ENCODE results near the gene ENPEP. TPM values are rescaled to one million over a fixed set of nuclear protein-coding genes. Genes with fewer than 3 reads are reported as not detected.
"Not testable (repeated sequence)": the region's sequence is repeated elsewhere in the genome, so short reads cannot be mapped to it uniquely, and the experiment has no call there.

ENPEP gene
- total RNA-seq, 4 donors from 2014 or later: 7.5 to 30.3 (median 15.7) TPM

DNA sequence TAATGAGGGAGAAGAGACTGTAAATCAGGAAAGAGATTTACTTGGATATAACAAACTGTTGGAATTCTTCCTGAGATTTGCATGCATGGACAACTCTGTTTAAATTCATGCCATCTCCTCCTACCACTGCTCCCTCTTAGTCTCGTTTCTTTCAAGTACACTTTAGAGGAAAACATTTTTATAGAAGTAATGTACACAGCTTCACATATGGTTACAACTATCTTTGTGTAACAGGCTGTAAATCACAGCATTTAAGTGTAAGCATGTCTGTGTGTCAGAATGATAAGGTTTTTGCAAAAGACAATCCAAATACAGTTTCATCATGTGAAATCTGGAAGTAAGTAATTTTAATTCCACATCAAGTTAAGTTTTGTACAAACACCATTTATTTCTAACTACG lies 21.5 kb upstream of the ENPEP start:
- TF ChIP-seq, protein P1, sequence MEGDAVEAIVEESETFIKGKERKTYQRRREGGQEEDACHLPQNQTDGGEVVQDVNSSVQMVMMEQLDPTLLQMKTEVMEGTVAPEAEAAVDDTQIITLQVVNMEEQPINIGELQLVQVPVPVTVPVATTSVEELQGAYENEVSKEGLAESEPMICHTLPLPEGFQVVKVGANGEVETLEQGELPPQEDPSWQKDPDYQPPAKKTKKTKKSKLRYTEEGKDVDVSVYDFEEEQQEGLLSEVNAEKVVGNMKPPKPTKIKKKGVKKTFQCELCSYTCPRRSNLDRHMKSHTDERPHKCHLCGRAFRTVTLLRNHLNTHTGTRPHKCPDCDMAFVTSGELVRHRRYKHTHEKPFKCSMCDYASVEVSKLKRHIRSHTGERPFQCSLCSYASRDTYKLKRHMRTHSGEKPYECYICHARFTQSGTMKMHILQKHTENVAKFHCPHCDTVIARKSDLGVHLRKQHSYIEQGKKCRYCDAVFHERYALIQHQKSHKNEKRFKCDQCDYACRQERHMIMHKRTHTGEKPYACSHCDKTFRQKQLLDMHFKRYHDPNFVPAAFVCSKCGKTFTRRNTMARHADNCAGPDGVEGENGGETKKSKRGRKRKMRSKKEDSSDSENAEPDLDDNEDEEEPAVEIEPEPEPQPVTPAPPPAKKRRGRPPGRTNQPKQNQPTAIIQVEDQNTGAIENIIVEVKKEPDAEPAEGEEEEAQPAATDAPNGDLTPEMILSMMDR (IDR thresholded peaks at IDR 0.05): no peak
- ATAC-seq (ENCODE audit: low FRiP score) (no peak), DNase-seq (ENCODE audit: low spot score) (no peak)

DNA sequence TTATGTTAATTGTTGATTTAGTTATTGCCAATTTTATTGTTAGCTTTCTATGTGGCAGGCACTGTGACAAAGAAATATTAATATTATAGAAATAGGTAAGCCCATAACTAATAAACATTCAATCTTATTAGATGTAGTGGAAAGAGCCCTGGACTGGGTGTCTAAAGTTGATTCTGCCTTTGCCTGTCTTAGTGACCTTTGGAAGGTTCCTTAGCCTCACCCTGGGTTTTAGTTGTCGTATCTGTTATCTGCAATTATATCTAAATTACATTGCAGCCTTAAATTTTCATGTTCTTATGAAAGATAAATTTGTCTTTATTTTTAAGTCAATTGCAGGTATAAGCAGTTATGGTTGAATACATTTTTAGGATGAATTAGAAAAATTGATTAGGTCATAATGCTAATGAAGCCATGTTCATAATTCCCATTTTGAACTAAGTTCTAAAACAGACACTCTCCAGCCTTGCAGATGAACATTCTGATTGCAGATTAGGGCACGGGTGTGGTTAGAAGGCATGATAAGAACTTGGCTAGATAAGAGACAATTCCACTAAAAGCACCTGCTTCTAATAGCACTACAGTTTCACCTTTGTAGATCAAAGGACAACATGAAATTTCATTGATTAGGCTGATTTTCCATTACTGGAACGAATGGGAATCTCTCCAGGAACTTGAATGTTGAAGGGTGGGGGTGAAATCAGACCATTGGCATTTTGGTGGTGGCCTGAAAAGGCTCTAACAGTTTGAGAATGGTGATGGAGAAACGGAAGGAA lies 17.3 kb upstream of the ENPEP start:
- TF ChIP-seq, protein P1 (IDR thresholded peaks at IDR 0.05): no peak
- DNase-seq (ENCODE audit: low spot score) (no peak), ATAC-seq (ENCODE audit: low FRiP score) (no peak)

DNA sequence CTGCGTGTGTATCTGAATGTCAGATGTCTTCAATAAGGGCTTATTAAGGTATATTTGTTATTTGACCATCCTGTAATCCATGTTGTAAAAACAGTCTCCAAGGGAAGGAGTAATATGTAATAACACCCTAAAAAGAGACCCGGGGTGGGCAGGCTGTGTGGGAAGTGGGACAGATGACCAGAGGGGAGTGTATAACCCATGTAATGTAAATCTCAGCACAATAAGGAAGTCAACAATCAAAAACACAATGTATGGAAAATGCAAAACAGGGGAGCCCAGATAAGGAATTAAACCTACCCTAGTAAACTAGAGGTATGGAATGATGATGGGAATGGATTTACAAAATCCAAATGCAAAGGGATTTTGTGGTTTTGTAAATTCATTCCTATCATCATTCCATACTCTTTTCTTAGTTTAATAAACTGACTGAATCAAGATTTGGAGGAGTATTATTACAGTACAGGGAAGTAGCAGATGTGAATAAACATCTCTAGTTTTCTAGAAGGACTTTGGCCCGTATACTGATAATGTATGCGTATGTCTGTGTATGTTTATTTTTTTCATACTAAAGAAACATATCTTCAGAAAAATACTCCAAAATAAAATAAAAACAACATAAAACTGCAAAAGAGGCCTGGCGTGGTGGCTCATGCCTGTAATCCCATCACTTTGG lies 15.7 kb upstream of the ENPEP start:
- TF ChIP-seq, protein P1 (IDR thresholded peaks at IDR 0.05): no peak
- ATAC-seq (ENCODE audit: low FRiP score) (no peak), DNase-seq (ENCODE audit: low spot score) (no peak)

DNA sequence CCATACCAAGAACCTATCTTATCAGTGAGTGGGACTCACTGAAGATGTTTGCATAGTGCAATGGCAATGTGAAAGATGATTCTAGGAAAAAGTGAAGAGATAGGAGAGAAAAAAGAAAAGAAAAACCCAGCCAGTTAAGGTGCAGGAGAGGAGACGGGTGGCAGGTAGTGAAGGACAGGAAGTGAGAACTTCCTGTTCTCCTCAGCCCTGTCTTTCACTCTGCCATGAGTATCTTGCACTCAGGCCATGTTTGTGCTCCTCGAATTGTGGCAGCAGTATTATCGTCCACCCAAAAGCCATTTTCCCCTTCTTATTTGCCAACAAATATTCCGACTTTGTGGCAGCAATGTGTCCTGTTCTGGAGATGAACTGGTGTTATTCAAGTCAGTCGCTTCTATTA lies 8.6 kb upstream of the ENPEP start:
- DNase-seq (ENCODE audit: low spot score) (no peak), ATAC-seq (ENCODE audit: low FRiP score) (no peak)
- TF ChIP-seq, protein P1 (IDR thresholded peaks at IDR 0.05): no peak

DNA sequence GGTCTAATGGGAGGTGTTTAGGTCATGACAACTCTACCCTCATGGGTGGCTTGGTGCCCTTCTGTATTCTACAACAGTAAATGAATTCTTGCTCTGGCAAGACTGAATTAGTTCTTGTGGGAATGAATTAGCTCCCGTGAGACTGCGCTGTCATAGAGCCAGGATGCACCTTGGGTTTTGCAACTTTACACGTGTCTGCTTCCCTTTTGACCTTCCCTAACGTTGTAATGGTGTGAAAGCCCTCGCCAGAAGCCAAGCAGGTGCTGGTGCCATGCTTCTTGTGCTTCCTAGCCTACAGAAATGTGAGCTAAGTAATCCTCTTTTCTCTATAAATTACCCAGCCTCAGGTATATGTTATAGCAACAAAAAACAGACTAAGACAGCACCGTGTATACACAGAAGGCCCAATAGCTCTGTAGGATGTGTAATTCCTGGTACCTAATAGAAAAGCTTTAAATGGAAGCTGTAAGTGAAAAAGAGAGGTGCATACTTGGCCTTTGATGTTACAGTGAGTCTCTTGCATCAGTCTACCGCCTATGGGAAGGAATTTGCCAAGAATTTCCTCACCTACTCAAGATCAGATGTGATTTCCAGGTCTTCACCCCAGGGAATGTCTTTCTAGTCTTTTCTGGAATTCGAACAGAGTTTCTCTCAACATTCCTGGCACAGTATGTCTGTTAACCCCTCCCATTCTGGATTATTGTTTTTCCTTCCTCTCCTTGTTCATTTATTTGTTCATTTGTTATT lies 3.2 kb upstream of the ENPEP start:
- ATAC-seq (ENCODE audit: low FRiP score): no peak
- TF ChIP-seq, protein P1 (IDR thresholded peaks at IDR 0.05): no peak
- DNase-seq (ENCODE audit: low spot score): no peak

DNA sequence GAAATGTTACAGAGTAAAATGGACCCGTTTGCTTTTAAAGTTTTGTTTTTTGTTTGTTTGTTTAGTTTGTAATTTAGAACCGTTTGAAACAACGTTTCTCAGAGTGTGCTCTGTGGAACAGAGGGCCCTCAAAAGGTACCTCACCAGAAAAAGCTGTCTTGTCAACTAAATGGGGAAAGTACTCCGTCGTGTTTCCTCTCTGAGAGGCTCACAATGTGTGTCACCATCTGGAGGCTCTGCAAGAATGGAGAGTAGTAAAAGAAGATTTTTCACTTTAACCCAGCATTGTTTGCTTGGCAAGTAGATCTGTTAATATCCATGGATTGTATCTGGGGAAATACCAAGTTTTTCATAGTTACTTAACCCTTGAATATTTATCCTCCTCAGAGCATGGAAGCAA lies 1.5 kb upstream of the ENPEP start:
- ATAC-seq (ENCODE audit: low FRiP score): no peak
- TF ChIP-seq, protein P1 (IDR thresholded peaks at IDR 0.05): no peak
- no peak for DNase-seq (ENCODE audit: low spot score)

DNA sequence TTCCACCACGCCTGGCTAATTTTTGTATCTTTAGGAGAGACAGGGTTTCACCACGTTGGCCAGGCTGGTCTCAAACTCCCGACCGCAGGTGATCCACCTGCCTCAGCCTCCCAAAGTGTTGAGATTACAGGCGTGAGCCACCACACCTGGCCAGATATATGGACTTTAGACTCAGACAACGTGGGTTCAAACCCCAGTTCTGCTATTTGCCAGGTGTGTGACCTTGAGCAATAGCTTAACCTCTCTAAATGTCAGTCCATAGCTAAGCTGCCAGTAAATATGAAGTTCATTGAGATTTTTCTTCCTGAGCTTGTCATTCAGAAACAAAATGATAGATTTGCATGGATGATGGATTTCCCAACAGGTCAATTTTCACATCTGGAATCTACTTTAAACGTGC lies 875 bp upstream of the ENPEP start:
- not testable (repeated sequence) for ATAC-seq (ENCODE audit: low FRiP score)

More for the DNA sequence above, 875 bp upstream of the ENPEP start:
- not testable (repeated sequence) for DNase-seq (ENCODE audit: low spot score)
